Fibroblast of lung (primary cell): ENCODE measurements around the gene PRIM1. TPM values are rescaled to one million over a fixed set of nuclear protein-coding genes. Genes with fewer than 3 reads are reported as not detected.

Source experiments
- DNase-seq, 2 donors: peaks; one replicate each; pipeline versions ENCODE4 v3.0.0 to v3.0.0-alpha.2; 2010; ENCODE audit warnings: low read depth in 2 of 2
- H2AFZ ChIP-seq: 2 replicates; pipeline ENCODE4 v1.5.1; 2012; ENCODE audit warnings: low read length, control low read depth, inconsistent platforms
- H3K27ac ChIP-seq: 2 replicates; pipeline ENCODE4 v1.5.1; 2011; ENCODE audit warnings: low read length, control low read depth; ENCODE audit not compliant: insufficient read depth
- H3K27me3 ChIP-seq: 2 replicates; pipeline ENCODE4 v1.5.1; 2011; ENCODE audit warnings: mild to moderate bottlenecking, low read length; ENCODE audit not compliant: control insufficient read depth, insufficient read depth
- H3K36me3 ChIP-seq: 2 replicates; pipeline ENCODE4 v1.5.1; 2011; ENCODE audit warnings: low read length; ENCODE audit not compliant: control insufficient read depth, insufficient read depth
- H3K4me1 ChIP-seq: 2 replicates; pipeline ENCODE4 v1.5.1; 2011; ENCODE audit warnings: low read length; ENCODE audit not compliant: control insufficient read depth, insufficient read depth; ENCODE audit errors: extremely low read depth
- H3K4me2 ChIP-seq: 2 replicates; pipeline ENCODE4 v1.5.1; 2011; ENCODE audit warnings: low read length, control low read depth; ENCODE audit not compliant: insufficient read depth; ENCODE audit errors: extremely low read depth
- H3K4me3 ChIP-seq, 4 experiments: fragments of 200-600 bp in 1 of 4; sonication (generic) in 1 of 4; replicated peaks in 1 of 4; 2 replicates each; pipeline ENCODE4 v1.5.1; 2011 to 2016; ENCODE audit warnings: low read length in 4 of 4, low read depth in 3 of 4, mild to moderate bottlenecking in 3 of 4, control low read depth in 2 of 4, inconsistent platforms in 1 of 4, mixed read lengths in 1 of 4; ENCODE audit not compliant: insufficient read depth in 1 of 4; ENCODE audit errors: control extremely low read depth in 1 of 4
- H3K79me2 ChIP-seq: 2 replicates; pipeline ENCODE4 v1.5.1; 2012; ENCODE audit warnings: mild to moderate bottlenecking, low read length, inconsistent platforms; ENCODE audit not compliant: control insufficient read depth, insufficient read depth
- H3K9ac ChIP-seq: 2 replicates; pipeline ENCODE4 v1.5.1; 2011; ENCODE audit warnings: mild to moderate bottlenecking, low read length, control low read depth; ENCODE audit not compliant: insufficient read depth
- H3K9me3 ChIP-seq: 2 replicates; pipeline ENCODE4 v1.5.1; 2012; ENCODE audit warnings: low read depth, low read length; ENCODE audit not compliant: control insufficient read depth, insufficient read depth
- H4K20me1 ChIP-seq: 2 replicates; pipeline ENCODE4 v1.5.1; 2011; ENCODE audit warnings: low read length; ENCODE audit not compliant: control insufficient read depth, insufficient read depth; ENCODE audit errors: extremely low read depth
- EZH2 ChIP-seq: IDR thresholded peaks from 2 replicates; pipeline ENCODE4 v1.5.1; 2012; ENCODE audit warnings: low read length, control low read depth, mild to moderate bottlenecking; ENCODE audit errors: missing control alignments
- polyA plus RNA-seq, 2 donors: library from polyadenylated mRNA; depleted of rRNA in 1 of 2; stranded (reverse) in 1 of 2; unstranded in 1 of 2; fragments of >200 nt; gene quantifications; 2 replicates each; pipeline ENCODE4 v1.2.1, GENCODE V29; 2011 to 2012; ENCODE audit warnings: missing spikeins in 1 of 2
- total RNA-seq: library from RNA; depleted of rRNA; stranded (reverse); fragments of >200 nt; gene quantifications from 2 replicates; pipeline ENCODE4 v1.2.1, GENCODE V29; 2014
- TF ChIP-seq, protein P1 (sequence below), 2 donors: IDR thresholded peaks in 1 of 2; conservative IDR thresholded peaks in 1 of 2; 1 replicate in 1 of 2; 2 replicates in 1 of 2; pipeline ENCODE4 v1.5.1; 2011 to 2012; ENCODE audit warnings: low read length in 2 of 2, control low read depth in 1 of 2, inconsistent platforms in 1 of 2, low read depth in 1 of 2, mild to moderate bottlenecking in 1 of 2

PRIM1 gene
- total and polyA plus RNA-seq, 2 donors (not counting 1 experiment from before 2014, with no cell fraction given) = 6.1 to 7.1 TPM

DNA sequence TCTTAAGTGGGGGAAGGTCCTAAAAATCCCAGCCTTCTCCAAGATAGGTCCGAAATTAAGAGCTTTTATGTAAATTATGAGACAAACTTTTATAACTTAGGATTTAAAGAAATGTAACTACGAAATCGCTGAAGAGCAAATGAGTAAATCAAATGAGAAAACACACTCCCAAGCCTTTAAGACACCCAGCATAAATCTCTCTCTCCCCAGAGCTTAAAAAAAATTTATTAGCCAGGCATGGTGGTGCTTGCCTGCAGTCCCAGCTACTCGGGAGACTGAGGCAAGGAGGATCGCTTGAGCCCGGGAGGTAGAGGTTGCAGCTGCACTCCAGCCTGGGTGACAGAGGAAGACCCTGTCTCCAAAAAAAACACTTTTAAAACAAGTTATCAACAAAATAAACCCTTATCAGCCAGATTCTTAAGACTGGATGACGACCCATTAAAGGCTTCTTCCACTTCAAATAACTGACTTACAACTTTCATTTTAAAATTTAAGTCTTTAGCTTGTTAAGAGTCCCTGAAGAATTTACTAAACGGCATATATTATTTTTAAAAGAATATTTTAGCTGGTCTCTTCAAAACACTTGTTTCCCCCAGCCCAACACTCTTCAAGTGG is 67.3 kb downstream of the PRIM1 start:
- Histone ChIP-seq H3K4me1 (peaks cover 2% of the 10 kb centered on the region), H3K9ac (no peak overlapping the region), H2AFZ (no peak overlapping the region), H3K9me3 (no peaks in the 10 kb centered on the region), H3K4me3 (peak overlapping the region; percentile 32 to 99 (median 46)), H3K4me2 (peak overlapping the region; percentile 90), H3K36me3 (peaks cover 1% of the 10 kb centered on the region), H3K27me3 (no peaks in the 10 kb centered on the region), H3K79me2 (peaks cover 79% of the 10 kb centered on the region), H4K20me1 (no peaks in the 10 kb centered on the region), H3K27ac (no peak overlapping the region)
- no peak for TF ChIP-seq EZH2
- TF ChIP-seq, protein P1, sequence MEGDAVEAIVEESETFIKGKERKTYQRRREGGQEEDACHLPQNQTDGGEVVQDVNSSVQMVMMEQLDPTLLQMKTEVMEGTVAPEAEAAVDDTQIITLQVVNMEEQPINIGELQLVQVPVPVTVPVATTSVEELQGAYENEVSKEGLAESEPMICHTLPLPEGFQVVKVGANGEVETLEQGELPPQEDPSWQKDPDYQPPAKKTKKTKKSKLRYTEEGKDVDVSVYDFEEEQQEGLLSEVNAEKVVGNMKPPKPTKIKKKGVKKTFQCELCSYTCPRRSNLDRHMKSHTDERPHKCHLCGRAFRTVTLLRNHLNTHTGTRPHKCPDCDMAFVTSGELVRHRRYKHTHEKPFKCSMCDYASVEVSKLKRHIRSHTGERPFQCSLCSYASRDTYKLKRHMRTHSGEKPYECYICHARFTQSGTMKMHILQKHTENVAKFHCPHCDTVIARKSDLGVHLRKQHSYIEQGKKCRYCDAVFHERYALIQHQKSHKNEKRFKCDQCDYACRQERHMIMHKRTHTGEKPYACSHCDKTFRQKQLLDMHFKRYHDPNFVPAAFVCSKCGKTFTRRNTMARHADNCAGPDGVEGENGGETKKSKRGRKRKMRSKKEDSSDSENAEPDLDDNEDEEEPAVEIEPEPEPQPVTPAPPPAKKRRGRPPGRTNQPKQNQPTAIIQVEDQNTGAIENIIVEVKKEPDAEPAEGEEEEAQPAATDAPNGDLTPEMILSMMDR (conservative IDR thresholded peaks at IDR 0.05 in 1 of 2, IDR thresholded peaks at IDR 0.05 in 1 of 2; ENCODE audit: low read depth in 1 of 2, low read length in 2 of 2) = no peak
- DNase-seq = no peak

DNA sequence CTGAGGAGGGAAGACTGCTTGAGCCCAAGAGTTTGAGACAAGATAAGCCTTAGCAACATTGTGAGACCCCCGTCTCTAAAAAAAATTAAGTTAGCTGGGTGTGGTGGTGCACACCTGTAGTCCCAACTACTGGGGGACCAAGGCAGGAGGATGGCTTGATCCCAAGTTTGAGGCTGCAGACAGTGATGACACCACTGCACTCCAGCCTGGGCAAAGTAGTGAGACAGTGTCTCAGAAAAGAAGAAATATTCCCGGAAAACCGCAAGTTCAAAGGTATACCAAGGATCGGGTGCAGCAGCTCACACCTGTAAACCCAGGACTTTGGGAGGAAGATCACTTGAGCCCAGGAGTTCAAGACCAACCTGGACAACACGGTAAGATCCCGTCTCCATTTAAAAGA is 69.8 kb downstream of the PRIM1 start:
- Histone ChIP-seq H3K79me2 (peaks cover 99% of the 10 kb centered on the region), H3K27me3 (no peaks in the 10 kb centered on the region), H3K4me3 (no peak overlapping the region), H4K20me1 (no peaks in the 10 kb centered on the region), H3K27ac (no peak overlapping the region), H3K36me3 (peaks cover 1% of the 10 kb centered on the region), H3K9ac (no peak overlapping the region), H3K4me2 (no peak overlapping the region), H3K4me1 (no peaks in the 10 kb centered on the region), H3K9me3 (no peaks in the 10 kb centered on the region), H2AFZ (no peak overlapping the region)
- no peak for TF ChIP-seq EZH2
- TF ChIP-seq, protein P1 (conservative IDR thresholded peaks at IDR 0.05 in 1 of 2, IDR thresholded peaks at IDR 0.05 in 1 of 2; ENCODE audit: low read depth in 1 of 2, low read length in 2 of 2) = no peak
- no peak for DNase-seq

Other genes starting within 250 kb of the PRIM1 start
- 11.3 and 23.1 TPM in 2 replicates for gene RBMS2, start 230.5 kb downstream of the PRIM1 start, total RNA-seq
- gene RBMS2, start 230.5 kb downstream of the PRIM1 start, polyA plus RNA-seq = 66.9 and 76.2 TPM in 2 replicates
- 15.9 and 32.0 TPM in 2 replicates for gene BAZ2A, start 122.0 kb downstream of the PRIM1 start, total RNA-seq
- 39.9 and 42.5 TPM in 2 replicates for gene BAZ2A, start 122.0 kb downstream of the PRIM1 start, polyA plus RNA-seq
- gene ATP5F1B, start 106.3 kb downstream of the PRIM1 start, total RNA-seq = 376 and 613 TPM in 2 replicates
- 965 and 1,111 TPM in 2 replicates for gene ATP5F1B, start 106.3 kb downstream of the PRIM1 start, polyA plus RNA-seq
- 53.7 and 60.3 TPM in 2 replicates for gene PTGES3, start 64.0 kb downstream of the PRIM1 start, total RNA-seq
- 119 and 149 TPM in 2 replicates for gene PTGES3, start 64.0 kb downstream of the PRIM1 start, polyA plus RNA-seq
- gene NACA, start 27.0 kb downstream of the PRIM1 start, total RNA-seq = 1,188 and 1,487 TPM in 2 replicates
- gene NACA, start 27.0 kb downstream of the PRIM1 start, polyA plus RNA-seq = 971 and 1,242 TPM in 2 replicates
- 1.5 and 2.3 TPM in 2 replicates for gene HSD17B6, start 11.0 kb upstream of the PRIM1 start, total RNA-seq
- gene HSD17B6, start 11.0 kb upstream of the PRIM1 start, polyA plus RNA-seq = 0.59 and 1.4 TPM in 2 replicates
- not detected in 2 replicates for gene SDR9C7, start 182.1 kb upstream of the PRIM1 start, total RNA-seq
- gene SDR9C7, start 182.1 kb upstream of the PRIM1 start, polyA plus RNA-seq = not detected in 2 replicates
- gene RDH16, start 205.3 kb upstream of the PRIM1 start, total RNA-seq = 0.17 and 0.26 TPM in 2 replicates
- gene RDH16, start 205.3 kb upstream of the PRIM1 start, polyA plus RNA-seq = 0.02 TPM in 1 of 2 replicates, not detected in the other